ENCODE data around the gene ESRP2. TPM values are rescaled to one million over a fixed set of nuclear protein-coding genes. Genes with fewer than 3 reads are reported as not detected.

The ESRP2 gene
- total RNA-seq = 1 to 10 TPM in 1 of 4 donors, under 1 TPM in 1, not detected in 2; 0.13 to 2.9 TPM

DNA sequence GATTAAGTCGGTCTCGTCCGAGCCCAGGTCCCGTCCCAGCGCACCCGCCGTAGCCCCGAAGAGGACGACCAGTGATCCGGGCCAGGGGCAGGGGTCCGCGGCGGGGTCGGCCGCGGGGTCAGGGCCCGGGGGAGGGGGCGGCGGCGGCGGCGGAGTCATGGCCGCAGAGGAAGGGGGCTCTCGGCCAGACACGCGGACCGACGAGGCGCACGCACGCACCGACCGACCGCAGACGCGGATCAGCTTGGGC lies at the start of gene ESRP2:
Gene ESRP2 (minus strand): TSS at position 241 of the 250 bp plus-strand sequence. CDS start 82 bp downstream, at position 159.
- peak within 1 kb of the TSS; percentile 55 to 88 (median 84) for H3K27ac ChIP-seq
- no peaks in the 10 kb centered on the region for H3K9me3 ChIP-seq
- peak within 1 kb of the TSS; percentile 54 to 70 for H3K4me3 ChIP-seq
- TF ChIP-seq EP300 (IDR thresholded peaks at IDR 0.05) (no peak), POLR2AphosphoS5 (IDR thresholded peaks at IDR 0.05) (no peak)
- H3K4me1 ChIP-seq = peaks cover 0 to 43% (median 9%) of the 10 kb centered on the region in 3 donors
- no CpG with 5 or more reads among the region's 36 CpGs for WGBS, 2 donors (ENCODE audit: low coverage in 1 of 2)
- no peaks in the 10 kb centered on the region for H3K27me3 ChIP-seq
- peaks cover 0 to 17% of the 10 kb centered on the region in 2 donors for H3K36me3 ChIP-seq
- no peak for ATAC-seq

DNA sequence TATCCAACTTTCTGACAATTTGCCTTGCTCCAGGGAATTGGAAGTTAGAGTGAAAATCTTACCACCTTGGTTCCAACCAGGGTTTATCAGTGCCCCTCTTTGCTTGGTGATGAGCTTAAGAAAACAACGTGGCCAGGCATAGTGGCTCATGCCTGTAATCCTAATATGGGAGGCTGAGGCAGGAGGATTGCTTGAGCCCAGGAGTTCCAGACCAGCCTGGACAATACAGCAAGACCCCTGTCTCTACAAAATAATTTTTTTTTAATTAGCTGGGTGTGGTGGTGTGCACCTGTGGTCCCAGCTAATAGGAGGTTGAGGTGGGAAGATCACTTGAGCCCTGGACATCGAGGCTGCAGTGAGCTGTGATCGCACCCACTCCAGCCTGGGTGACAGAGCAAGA lies 49.8 kb upstream of the ESRP2 start:
- no peaks in the 10 kb centered on the region for H3K27me3 ChIP-seq
- peak overlapping the region in 3 of 4 donors; percentile 5 to 40 (median 14) for H3K27ac ChIP-seq
- TF ChIP-seq POLR2A (IDR thresholded peaks at IDR 0.05) (no peak), EP300 (IDR thresholded peaks at IDR 0.05) (no peak), POLR2AphosphoS5 (IDR thresholded peaks at IDR 0.05) (no peak)
- TF ChIP-seq, protein P1, sequence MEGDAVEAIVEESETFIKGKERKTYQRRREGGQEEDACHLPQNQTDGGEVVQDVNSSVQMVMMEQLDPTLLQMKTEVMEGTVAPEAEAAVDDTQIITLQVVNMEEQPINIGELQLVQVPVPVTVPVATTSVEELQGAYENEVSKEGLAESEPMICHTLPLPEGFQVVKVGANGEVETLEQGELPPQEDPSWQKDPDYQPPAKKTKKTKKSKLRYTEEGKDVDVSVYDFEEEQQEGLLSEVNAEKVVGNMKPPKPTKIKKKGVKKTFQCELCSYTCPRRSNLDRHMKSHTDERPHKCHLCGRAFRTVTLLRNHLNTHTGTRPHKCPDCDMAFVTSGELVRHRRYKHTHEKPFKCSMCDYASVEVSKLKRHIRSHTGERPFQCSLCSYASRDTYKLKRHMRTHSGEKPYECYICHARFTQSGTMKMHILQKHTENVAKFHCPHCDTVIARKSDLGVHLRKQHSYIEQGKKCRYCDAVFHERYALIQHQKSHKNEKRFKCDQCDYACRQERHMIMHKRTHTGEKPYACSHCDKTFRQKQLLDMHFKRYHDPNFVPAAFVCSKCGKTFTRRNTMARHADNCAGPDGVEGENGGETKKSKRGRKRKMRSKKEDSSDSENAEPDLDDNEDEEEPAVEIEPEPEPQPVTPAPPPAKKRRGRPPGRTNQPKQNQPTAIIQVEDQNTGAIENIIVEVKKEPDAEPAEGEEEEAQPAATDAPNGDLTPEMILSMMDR (IDR thresholded peaks at IDR 0.05) = no peak
- H3K9me3 ChIP-seq = no peaks in the 10 kb centered on the region
- ATAC-seq = no peak
- WGBS, 2 donors (ENCODE audit: low coverage in 1 of 2) = 83% methylated on average over 2 of the region's 3 CpGs; no CpG with 5 or more reads in 1 of the 2 donors
- H3K36me3 ChIP-seq = peaks cover 0 to 61% of the 10 kb centered on the region in 2 donors
- H3K4me1 ChIP-seq = peaks cover 0 to 80% (median 17%) of the 10 kb centered on the region in 3 donors
- H3K4me3 ChIP-seq = no peak overlapping the region

DNA sequence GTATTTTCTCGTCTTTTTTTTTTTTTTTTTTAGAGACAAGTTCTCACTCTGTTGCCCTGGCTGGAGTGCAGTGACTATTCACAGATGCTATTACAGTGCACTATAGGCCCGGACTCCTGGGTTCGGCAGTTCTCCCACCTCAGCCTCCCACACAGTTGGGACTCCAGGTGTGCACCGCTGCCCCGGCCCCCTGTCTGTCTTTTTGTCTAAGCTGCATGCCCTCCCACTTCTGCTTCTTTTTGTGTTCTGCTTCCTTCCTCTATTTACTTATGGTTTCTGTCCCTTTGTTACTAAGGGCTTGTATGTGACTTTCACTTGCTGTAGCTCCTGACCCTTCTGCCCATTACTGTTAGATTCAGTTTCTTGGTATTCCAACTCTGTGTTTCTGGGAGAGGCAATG lies 48.9 kb upstream of the ESRP2 start:
- Histone ChIP-seq H3K27ac (peak overlapping the region in 3 of 4 donors; percentile 14 to 43 (median 40)), H3K4me1 (peaks cover 0 to 81% (median 17%) of the 10 kb centered on the region in 3 donors), H3K36me3 (peaks cover 0 to 57% of the 10 kb centered on the region in 2 donors), H3K27me3 (no peaks in the 10 kb centered on the region), H3K9me3 (no peaks in the 10 kb centered on the region), H3K4me3 (no peak overlapping the region)
- 91% methylated on average over 4 of the region's 5 CpGs; no CpG with 5 or more reads in 1 of the 2 donors for WGBS, 2 donors (ENCODE audit: low coverage in 1 of 2)
- ATAC-seq = no peak
- TF ChIP-seq EP300 (IDR thresholded peaks at IDR 0.05) = no peak

DNA sequence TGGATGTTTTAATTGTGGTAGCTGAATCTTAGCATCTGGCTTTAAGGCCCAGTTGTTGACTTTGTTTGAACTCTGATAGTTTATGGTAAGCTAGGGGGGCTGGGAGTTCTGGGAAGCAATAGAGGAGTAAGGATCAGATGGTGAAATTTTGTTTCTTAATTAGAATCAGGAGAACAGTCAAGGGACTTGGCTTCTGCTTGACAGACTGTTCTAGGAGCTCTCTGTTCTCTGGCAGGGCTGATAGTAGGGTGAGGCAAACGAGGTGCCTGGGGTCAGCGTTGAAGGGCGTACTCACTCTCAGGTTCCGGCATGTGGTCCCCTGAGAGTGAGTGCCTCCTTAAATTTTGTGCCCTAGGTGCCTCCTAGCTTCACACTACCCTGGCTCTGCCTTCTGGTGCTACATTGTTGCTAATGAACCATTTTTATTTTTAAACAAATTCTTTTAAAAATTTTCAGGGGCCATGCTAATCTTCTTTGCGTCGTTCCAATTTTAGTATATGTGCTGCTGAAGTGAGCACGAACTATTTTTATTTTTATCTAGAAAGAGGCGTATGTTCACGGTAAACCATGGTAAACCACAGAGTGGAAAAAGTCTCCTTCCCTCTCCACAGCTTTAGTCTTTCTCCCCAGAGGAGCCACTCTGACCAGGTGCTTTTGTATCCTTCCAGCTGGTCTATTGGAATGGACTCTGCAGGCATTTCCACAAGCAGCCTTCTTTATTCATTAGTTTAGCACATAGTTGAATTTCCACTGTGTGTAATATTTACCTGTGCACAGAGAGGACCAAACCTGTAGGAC lies 48.1 kb upstream of the ESRP2 start:
- Histone ChIP-seq H3K36me3 (peaks cover 0 to 58% of the 10 kb centered on the region in 2 donors), H3K9me3 (no peaks in the 10 kb centered on the region), H3K27me3 (no peaks in the 10 kb centered on the region), H3K27ac (peak overlapping the region in 3 of 4 donors; percentile 39 to 43 (median 40)), H3K4me3 (no peak overlapping the region), H3K4me1 (peaks cover 0 to 72% (median 15%) of the 10 kb centered on the region in 3 donors)
- ATAC-seq = peak; percentile 45
- TF ChIP-seq EP300 (IDR thresholded peaks at IDR 0.05) (no peak), POLR2A (IDR thresholded peaks at IDR 0.05) (no peak), POLR2AphosphoS5 (IDR thresholded peaks at IDR 0.05) (peak; percentile 10)
- TF ChIP-seq, protein P1 (IDR thresholded peaks at IDR 0.05) = no peak
- WGBS, 2 donors (ENCODE audit: low coverage in 1 of 2) = 67 to 71% methylated on average over 7 to 9 of the region's 9 CpGs

GRCh38 chr16:68283346-68283745 lies 47.4 kb upstream of the ESRP2 start:
- no peak for TF ChIP-seq POLR2A (IDR thresholded peaks at IDR 0.05)
- TF ChIP-seq EP300 (IDR thresholded peaks at IDR 0.05) = no peak
- no peak for TF ChIP-seq POLR2AphosphoS5 (IDR thresholded peaks at IDR 0.05)
- TF ChIP-seq, protein P1 (IDR thresholded peaks at IDR 0.05) = no peak
- Histone ChIP-seq H3K36me3 (peaks cover 0 to 58% of the 10 kb centered on the region in 2 donors), H3K27ac (peak overlapping the region in 3 of 4 donors; percentile 39 to 43 (median 40)), H3K27me3 (no peaks in the 10 kb centered on the region), H3K4me1 (peaks cover 0 to 67% (median 10%) of the 10 kb centered on the region in 3 donors), H3K9me3 (no peaks in the 10 kb centered on the region), H3K4me3 (no peak overlapping the region)
- ATAC-seq = no peak
- 63 to 80% methylated on average over 5 of the region's 5 CpGs for WGBS, 2 donors (ENCODE audit: low coverage in 1 of 2)

- TF ChIP-seq, protein P1 (IDR thresholded peaks at IDR 0.05) = no peak
- TF ChIP-seq POLR2AphosphoS5 (IDR thresholded peaks at IDR 0.05) = no peak
- TF ChIP-seq POLR2A (IDR thresholded peaks at IDR 0.05) = no peak
- TF ChIP-seq EP300 (IDR thresholded peaks at IDR 0.05) = no peak
- Histone ChIP-seq H3K4me3 (no peak overlapping the region), H3K4me1 (peaks cover 0 to 64% (median 0%) of the 10 kb centered on the region in 3 donors), H3K36me3 (peaks cover 0 to 51% of the 10 kb centered on the region in 2 donors), H3K27me3 (no peaks in the 10 kb centered on the region), H3K9me3 (no peaks in the 10 kb centered on the region), H3K27ac (no peak overlapping the region)
- WGBS, 2 donors (ENCODE audit: low coverage in 1 of 2) = 64 to 82% methylated on average over 3 to 4 of the region's 4 CpGs
- ATAC-seq = no peak
Observed at GRCh38 chr16:68282064-68282452, 46.1 kb upstream of the ESRP2 start.
